Activated T-cell treated with anti-CD3 and anti-CD28 coated beads, Interleukin-2, amount 50 U/mL, for 4 hours (primary cell): ENCODE measurements around the gene SERTAD2. TPM values are rescaled to one million over a fixed set of nuclear protein-coding genes. Genes with fewer than 3 reads are reported as not detected.
A peak's percentile ranks its signal among the peaks of the same experiment; 100 is the strongest.

Source experiments
- ATAC-seq, 2 donors: fragments of 200-7000 bp; cut with Tn5 transposase; one replicate each; pipeline ENCODE4 v1.10.0; 2021
- DNase-seq: peaks from one replicate; pipeline ENCODE4 v3.0.0-alpha.2; 2020
- H3K27me3 Mint-ChIP-seq: one replicate; pipeline ENCODE4 v1.8.0; 2021; ENCODE audit warnings: low read depth, mixed read lengths
- H3K36me3 Mint-ChIP-seq: one replicate; pipeline ENCODE4 v1.8.0; 2022; ENCODE audit warnings: mixed read lengths; ENCODE audit not compliant: insufficient read depth
- H3K4me1 Mint-ChIP-seq: one replicate; pipeline ENCODE4 v1.8.0; 2021; ENCODE audit warnings: low read depth, mixed read lengths
- H3K4me3 Mint-ChIP-seq: one replicate; pipeline ENCODE4 v1.8.0; 2021; ENCODE audit warnings: mild to moderate bottlenecking, moderate library complexity, mixed read lengths
- H3K9me3 Mint-ChIP-seq: one replicate; pipeline ENCODE4 v1.8.0; 2021; ENCODE audit warnings: mixed read lengths
- total RNA-seq, 3 donors: library from RNA; stranded (reverse); gene quantifications; one replicate each; pipeline ENCODE4 v1.2.1, GENCODE V29; 2021

Gene SERTAD2
- total RNA-seq, 3 donors from 2014 or later = 10.5 to 14.2 (median 12.7) TPM

- Mint-ChIP-seq H3K36me3 (no peaks in the 10 kb centered on the region), H3K4me3 (no peak overlapping the region), H3K4me1 (no peaks in the 10 kb centered on the region), H3K9me3 (no peaks in the 10 kb centered on the region), H3K27me3 (no peaks in the 10 kb centered on the region)
- DNase-seq (no peak), ATAC-seq (no peak)
These were observed 31.1 kb downstream of the SERTAD2 start for GRCh38 chr2:64622443-64623241.

- H3K4me3 Mint-ChIP-seq = no peak overlapping the region
- H3K27me3 Mint-ChIP-seq = no peaks in the 10 kb centered on the region
- no peaks in the 10 kb centered on the region for H3K36me3 Mint-ChIP-seq
- DNase-seq = no peak
- H3K4me1 Mint-ChIP-seq = no peaks in the 10 kb centered on the region
- no peak for ATAC-seq
- H3K9me3 Mint-ChIP-seq = no peaks in the 10 kb centered on the region
These were observed 33.1 kb downstream of the SERTAD2 start for GRCh38 chr2:64620661-64621060.

DNA sequence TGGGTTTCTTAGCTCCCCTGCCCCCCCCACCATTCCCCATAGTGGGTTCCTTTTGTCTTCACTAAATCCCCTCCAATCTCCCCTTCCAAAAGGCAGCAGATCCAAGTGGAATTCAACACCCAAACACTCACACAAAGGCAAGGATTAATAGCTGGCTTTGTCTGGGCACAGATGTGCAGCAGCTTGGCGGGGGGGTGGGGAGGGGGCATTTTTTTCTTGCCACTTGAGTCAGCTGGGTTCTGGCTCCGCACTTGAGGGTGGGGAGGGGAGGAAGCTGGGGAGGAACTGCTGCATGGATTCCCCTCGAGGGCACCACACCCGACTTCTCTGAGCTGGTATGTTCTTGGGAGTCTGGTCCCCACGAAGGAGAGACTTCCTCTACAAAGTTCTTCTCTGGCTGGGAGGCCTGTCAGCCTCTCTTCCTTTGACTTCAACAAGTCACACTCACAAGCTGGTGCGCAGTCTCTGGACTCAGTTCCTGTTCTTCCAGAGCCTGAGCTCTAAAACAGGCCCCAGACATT is 36.0 kb downstream of the SERTAD2 start:
- H3K9me3 Mint-ChIP-seq = no peaks in the 10 kb centered on the region
- no peaks in the 10 kb centered on the region for H3K4me1 Mint-ChIP-seq
- ATAC-seq (no peak), DNase-seq (no peak)
- no peaks in the 10 kb centered on the region for H3K27me3 Mint-ChIP-seq
- H3K4me3 Mint-ChIP-seq = no peak overlapping the region
- no peaks in the 10 kb centered on the region for H3K36me3 Mint-ChIP-seq

- ATAC-seq (no peak), DNase-seq (no peak)
- Mint-ChIP-seq H3K9me3 (no peaks in the 10 kb centered on the region), H3K4me1 (no peaks in the 10 kb centered on the region), H3K27me3 (no peaks in the 10 kb centered on the region), H3K36me3 (no peaks in the 10 kb centered on the region), H3K4me3 (no peak overlapping the region)
These were observed 37.7 kb downstream of the SERTAD2 start for GRCh38 chr2:64615844-64616536.

GRCh38 chr2:64615192-64615763 is 38.4 kb downstream of the SERTAD2 start:
- Mint-ChIP-seq H3K27me3 (no peaks in the 10 kb centered on the region), H3K9me3 (no peaks in the 10 kb centered on the region), H3K4me1 (no peaks in the 10 kb centered on the region), H3K4me3 (no peak overlapping the region), H3K36me3 (no peaks in the 10 kb centered on the region)
- ATAC-seq (no peak), DNase-seq (no peak)

GRCh38 chr2:64613276-64613675 is 40.4 kb downstream of the SERTAD2 start:
- Mint-ChIP-seq H3K4me1 (peaks cover 2% of the 10 kb centered on the region), H3K4me3 (no peak overlapping the region)
- ATAC-seq = no peak

DNA sequence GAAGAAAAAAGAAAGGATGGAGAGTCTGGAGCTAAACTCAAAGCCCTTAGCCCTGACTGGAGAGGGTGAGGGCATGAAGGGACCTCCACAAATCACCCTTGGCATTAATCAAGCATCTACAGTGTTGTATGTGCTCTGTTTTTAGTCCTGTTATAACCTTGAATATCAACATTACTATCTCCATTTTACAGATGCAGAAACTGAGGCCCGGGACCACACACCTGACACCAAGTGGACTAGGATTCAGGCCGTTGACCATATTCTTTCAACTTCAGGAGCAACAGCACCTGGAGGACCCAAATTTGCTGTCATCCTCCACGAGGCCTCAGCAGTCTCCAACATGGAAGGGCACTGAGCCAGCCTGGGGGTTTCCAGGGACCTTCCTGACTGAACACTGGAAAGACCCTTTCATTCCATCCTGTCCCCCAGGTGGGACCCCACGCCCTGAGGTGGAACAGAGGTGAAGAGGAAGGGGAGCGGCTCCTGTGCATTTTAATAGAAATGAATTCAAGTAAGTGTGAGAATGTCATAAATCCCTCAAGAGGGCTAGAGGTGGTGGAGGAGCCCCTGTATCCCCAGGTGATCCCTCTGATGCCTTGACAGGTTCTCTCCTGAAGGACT is 41.0 kb downstream of the SERTAD2 start:
- H3K4me1 Mint-ChIP-seq = peaks cover 8% of the 10 kb centered on the region
- no peaks in the 10 kb centered on the region for H3K9me3 Mint-ChIP-seq
- no peak for DNase-seq
- H3K4me3 Mint-ChIP-seq = no peak overlapping the region
- ATAC-seq = no peak
- H3K27me3 Mint-ChIP-seq = no peaks in the 10 kb centered on the region
- no peaks in the 10 kb centered on the region for H3K36me3 Mint-ChIP-seq

More at GRCh38 chr2:64613276-64613675, 40.4 kb downstream of the SERTAD2 start:
- Mint-ChIP-seq H3K36me3 (no peaks in the 10 kb centered on the region), H3K9me3 (no peaks in the 10 kb centered on the region), H3K27me3 (no peaks in the 10 kb centered on the region)
- no peak for DNase-seq

GRCh38 chr2:64610316-64610855 is 43.3 kb downstream of the SERTAD2 start:
- DNase-seq = no peak
- ATAC-seq = no peak
- Mint-ChIP-seq H3K4me1 (peaks cover 25% of the 10 kb centered on the region), H3K9me3 (no peaks in the 10 kb centered on the region), H3K27me3 (no peaks in the 10 kb centered on the region), H3K4me3 (no peak overlapping the region), H3K36me3 (no peaks in the 10 kb centered on the region)

DNA sequence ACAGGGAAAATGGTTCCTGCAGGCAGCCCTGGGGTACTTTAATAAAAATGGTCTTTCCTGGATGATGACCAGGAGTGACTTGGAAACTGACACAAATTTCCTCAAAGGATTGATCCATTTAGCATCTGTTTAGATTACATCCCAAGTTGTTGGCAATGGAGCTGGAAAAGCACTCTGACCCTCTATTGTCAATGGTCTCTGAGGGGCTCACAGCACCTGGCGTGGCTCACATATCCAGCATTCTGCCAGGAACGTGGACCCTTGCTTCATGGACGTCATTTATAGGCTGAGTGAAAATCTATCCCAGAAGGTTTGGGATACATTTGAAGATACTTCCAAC is 43.8 kb downstream of the SERTAD2 start:
- Mint-ChIP-seq H3K36me3 (no peaks in the 10 kb centered on the region), H3K4me1 (peaks cover 25% of the 10 kb centered on the region), H3K9me3 (no peaks in the 10 kb centered on the region), H3K27me3 (no peaks in the 10 kb centered on the region), H3K4me3 (peak overlapping the region; percentile 71)
- DNase-seq = no peak
- no peak for ATAC-seq

DNA sequence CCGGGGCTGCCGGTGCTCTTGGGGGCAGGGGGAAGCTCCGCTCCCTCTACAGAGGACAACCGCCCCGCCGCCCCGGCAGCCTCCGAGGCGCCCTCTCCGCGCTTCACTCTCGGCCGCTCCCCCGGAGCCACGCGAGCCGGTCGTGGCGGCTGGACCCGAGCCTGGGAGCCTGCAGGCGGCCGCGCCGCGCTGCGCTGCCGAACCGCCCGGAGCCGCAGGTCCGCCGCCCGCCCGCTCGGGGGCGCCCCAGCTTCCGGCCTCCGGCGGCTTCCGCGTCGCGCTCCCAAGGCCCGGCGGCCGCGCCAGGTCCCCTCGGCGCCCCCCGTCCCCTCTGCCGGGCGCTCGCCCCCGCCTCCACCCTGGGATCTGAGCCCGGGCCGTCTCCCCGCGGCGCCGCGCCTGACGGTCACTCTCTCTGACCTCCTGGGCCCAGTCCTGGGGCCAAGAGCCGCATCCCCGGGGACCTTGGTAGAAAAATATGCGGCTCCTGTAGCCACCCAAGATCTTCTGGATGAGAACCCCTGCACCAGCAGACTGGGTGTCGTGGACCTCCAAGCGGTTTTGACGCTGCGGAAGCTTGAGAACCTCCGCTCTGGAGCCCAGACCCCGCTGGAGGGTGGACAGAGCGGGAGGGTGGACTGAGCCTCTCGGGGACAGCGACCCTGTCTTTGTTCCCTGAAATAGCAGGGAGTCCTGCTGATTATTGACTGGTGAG is 44.3 kb downstream of the SERTAD2 start:
- peak overlapping the region; percentile 71 for H3K4me3 Mint-ChIP-seq
- no peaks in the 10 kb centered on the region for H3K36me3 Mint-ChIP-seq
- ATAC-seq = peak; percentile 75 to 82

GRCh38 chr2:64608867-64609226 is 44.9 kb downstream of the SERTAD2 start:
- H3K4me3 Mint-ChIP-seq = peak overlapping the region; percentile 64
- no peaks in the 10 kb centered on the region for H3K36me3 Mint-ChIP-seq
- peaks cover 25% of the 10 kb centered on the region for H3K4me1 Mint-ChIP-seq
- DNase-seq = no peak
- peak; percentile 2 to 18 for ATAC-seq
- H3K27me3 Mint-ChIP-seq = no peaks in the 10 kb centered on the region
- no peaks in the 10 kb centered on the region for H3K9me3 Mint-ChIP-seq

More for the DNA sequence above, 44.3 kb downstream of the SERTAD2 start:
- peaks cover 25% of the 10 kb centered on the region for H3K4me1 Mint-ChIP-seq
- no peaks in the 10 kb centered on the region for H3K9me3 Mint-ChIP-seq
- no peaks in the 10 kb centered on the region for H3K27me3 Mint-ChIP-seq
- peak; percentile 61 for DNase-seq

DNA sequence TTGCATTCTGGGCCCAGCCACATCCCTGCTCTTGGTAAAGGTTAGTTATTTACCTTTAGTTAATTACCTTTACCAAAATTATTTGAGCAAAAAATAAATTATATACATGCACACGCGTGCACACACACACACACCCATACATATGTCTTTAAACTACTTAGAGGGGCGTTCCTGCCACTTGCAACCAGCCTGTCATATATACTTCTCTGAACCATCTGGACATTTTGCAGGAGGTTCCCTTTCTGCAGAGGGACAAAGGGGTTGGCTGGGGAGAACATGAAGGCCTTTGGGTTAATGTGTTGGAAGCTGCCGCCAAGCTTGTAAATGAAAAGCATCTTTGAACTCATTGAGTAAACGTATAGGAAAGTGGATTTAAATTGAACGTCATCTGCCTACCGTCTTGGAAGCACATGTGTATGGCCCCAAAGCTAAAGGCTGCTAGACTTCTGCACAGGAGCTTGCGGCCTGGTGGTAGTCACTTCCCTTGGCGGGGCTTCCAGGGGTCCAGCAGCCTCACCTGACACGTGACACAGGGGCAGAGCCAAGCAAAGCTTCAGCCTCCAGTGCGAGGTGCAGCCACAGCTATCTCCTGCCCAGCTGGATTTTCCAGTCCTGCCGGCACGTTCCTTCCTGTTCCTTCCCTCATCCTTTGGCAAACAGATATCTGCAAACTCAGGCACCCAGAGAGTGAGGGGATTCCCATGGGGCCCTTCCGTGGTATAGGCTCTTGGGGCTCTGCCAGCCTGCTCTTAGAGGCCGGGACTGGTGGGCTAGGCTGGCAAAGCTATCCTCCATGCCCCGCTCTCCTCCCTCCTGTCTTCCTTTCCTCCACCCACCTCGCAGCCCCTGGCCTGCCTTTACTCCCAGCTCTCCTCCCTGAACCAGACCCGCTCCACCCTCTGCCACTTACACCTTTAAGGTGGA is 46.1 kb downstream of the SERTAD2 start:
- H3K4me3 Mint-ChIP-seq = peak overlapping the region; percentile 64
- no peak for DNase-seq
- peaks cover 25% of the 10 kb centered on the region for H3K4me1 Mint-ChIP-seq
- H3K9me3 Mint-ChIP-seq = no peaks in the 10 kb centered on the region
- no peak for ATAC-seq
- H3K27me3 Mint-ChIP-seq = no peaks in the 10 kb centered on the region
- H3K36me3 Mint-ChIP-seq = no peaks in the 10 kb centered on the region
